ENCODE data around the gene TENM3. TPM values are rescaled to one million over a fixed set of nuclear protein-coding genes. Genes with fewer than 3 reads are reported as not detected.

The TENM3 gene
- total and polyA plus RNA-seq, 3 donors from 2014 or later: 10.9 to 42.7 (median 42.2) TPM

DNA sequence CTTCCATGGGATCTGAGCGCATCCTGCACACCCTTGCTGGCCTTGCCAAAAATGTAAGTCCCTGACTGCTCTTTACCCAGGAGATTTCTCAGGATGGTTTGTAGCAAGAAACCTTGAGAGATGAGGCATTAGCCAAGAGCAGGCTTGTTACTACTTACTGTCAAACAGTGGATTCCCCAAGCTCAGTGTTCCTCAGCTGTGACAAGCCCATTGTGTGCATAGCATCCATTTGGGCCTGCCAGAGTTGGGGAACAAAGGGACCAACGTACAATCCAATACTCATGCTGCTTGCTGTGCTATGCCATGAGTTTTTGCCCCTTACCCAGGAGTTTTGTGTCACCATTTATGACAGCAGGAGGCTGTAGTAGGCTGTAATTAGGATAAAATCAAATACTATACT is 267.6 kb downstream of the TENM3 start:
- Histone ChIP-seq H3K4me3 (no peak overlapping the region), H3K36me3 (ENCODE audit: low read depth, missing control alignments) (no peaks in the 10 kb centered on the region), H3K27me3 (no peaks in the 10 kb centered on the region), H3K27ac (no peak overlapping the region), H3K9me3 (no peaks in the 10 kb centered on the region), H3K4me1 (no peaks in the 10 kb centered on the region)
- TF ChIP-seq, protein P1, sequence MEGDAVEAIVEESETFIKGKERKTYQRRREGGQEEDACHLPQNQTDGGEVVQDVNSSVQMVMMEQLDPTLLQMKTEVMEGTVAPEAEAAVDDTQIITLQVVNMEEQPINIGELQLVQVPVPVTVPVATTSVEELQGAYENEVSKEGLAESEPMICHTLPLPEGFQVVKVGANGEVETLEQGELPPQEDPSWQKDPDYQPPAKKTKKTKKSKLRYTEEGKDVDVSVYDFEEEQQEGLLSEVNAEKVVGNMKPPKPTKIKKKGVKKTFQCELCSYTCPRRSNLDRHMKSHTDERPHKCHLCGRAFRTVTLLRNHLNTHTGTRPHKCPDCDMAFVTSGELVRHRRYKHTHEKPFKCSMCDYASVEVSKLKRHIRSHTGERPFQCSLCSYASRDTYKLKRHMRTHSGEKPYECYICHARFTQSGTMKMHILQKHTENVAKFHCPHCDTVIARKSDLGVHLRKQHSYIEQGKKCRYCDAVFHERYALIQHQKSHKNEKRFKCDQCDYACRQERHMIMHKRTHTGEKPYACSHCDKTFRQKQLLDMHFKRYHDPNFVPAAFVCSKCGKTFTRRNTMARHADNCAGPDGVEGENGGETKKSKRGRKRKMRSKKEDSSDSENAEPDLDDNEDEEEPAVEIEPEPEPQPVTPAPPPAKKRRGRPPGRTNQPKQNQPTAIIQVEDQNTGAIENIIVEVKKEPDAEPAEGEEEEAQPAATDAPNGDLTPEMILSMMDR (IDR thresholded peaks at IDR 0.05): no peak
- no peak for TF ChIP-seq POLR2A (IDR thresholded peaks at IDR 0.05)
- WGBS, 2 donors: 89 to 95% methylated on average over 2 of the region's 2 CpGs
- intact Hi-C loops (cut with DNase I; ENCODE audit: low total_unique reads): no loop called here
- DNase-seq: no peak

DNA sequence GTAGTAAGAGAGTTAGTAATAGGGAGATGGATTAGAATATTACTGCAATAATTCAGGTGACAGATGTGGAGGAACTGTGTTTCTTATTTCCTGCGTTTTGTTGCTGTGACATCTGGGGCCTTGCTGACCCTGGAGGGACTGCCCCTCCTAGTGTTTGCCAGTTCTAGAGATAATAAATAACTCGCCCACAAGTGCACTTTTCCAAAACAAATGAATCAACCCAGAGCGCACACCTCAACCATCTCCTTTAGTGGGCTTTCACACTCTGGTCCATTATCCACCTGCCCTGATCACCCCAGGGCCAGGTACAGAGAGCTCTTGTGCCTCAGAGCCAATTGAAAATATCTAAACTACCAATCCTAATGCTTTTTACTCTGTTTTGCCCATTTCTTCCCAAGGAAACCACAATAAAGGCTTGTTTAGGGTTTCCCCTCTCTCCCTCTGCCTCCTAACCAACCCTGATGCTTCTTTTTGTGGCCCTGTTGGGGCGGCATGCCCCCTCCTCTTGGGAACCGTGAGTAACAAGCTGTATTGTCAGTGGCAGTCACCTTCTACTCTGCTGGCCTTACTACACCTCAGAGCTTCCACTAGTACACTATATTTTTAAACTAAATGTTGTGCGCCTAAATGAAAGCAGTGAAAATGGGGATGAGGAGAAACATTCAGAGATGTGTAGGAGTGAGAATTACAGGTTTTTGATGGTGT is 270.5 kb downstream of the TENM3 start:
- no peaks in the 10 kb centered on the region for H3K36me3 ChIP-seq (ENCODE audit: low read depth, missing control alignments)
- no peaks in the 10 kb centered on the region for H3K4me1 ChIP-seq
- TF ChIP-seq POLR2A (IDR thresholded peaks at IDR 0.05): no peak
- TF ChIP-seq, protein P1 (IDR thresholded peaks at IDR 0.05): no peak
- WGBS, 2 donors: 77 to 82% methylated on average over 6 of the region's 6 CpGs
- H3K4me3 ChIP-seq: no peak overlapping the region
- H3K27me3 ChIP-seq: no peaks in the 10 kb centered on the region
- intact Hi-C loops (cut with DNase I; ENCODE audit: low total_unique reads): no loop called here
- no peaks in the 10 kb centered on the region for H3K9me3 ChIP-seq
- H3K27ac ChIP-seq: no peak overlapping the region
- DNase-seq: no peak

- no peak overlapping the region for H3K27ac ChIP-seq
- WGBS, 2 donors: 40 to 50% methylated on average over 1 of the region's 1 CpG
These were observed 275.2 kb downstream of the TENM3 start for GRCh38 chr4:182518421-182518820.

GRCh38 chr4:182519528-182519927 is 276.3 kb downstream of the TENM3 start:
- no peak for DNase-seq
- Histone ChIP-seq H3K27me3 (no peaks in the 10 kb centered on the region), H3K27ac (no peak overlapping the region), H3K36me3 (ENCODE audit: low read depth, missing control alignments) (no peaks in the 10 kb centered on the region), H3K4me3 (no peak overlapping the region), H3K4me1 (no peaks in the 10 kb centered on the region), H3K9me3 (no peaks in the 10 kb centered on the region)
- WGBS, 2 donors: 73 to 85% methylated on average over 2 of the region's 2 CpGs
- intact Hi-C loops (cut with DNase I; ENCODE audit: low total_unique reads): no loop called here
- no peak for TF ChIP-seq POLR2A (IDR thresholded peaks at IDR 0.05)
- TF ChIP-seq, protein P1 (IDR thresholded peaks at IDR 0.05): no peak

More at GRCh38 chr4:182518421-182518820, 275.2 kb downstream of the TENM3 start:
- TF ChIP-seq, protein P1 (IDR thresholded peaks at IDR 0.05): no peak
- TF ChIP-seq POLR2A (IDR thresholded peaks at IDR 0.05): no peak
- Histone ChIP-seq H3K4me1 (no peaks in the 10 kb centered on the region), H3K36me3 (ENCODE audit: low read depth, missing control alignments) (no peaks in the 10 kb centered on the region), H3K9me3 (no peaks in the 10 kb centered on the region), H3K4me3 (no peak overlapping the region), H3K27me3 (no peaks in the 10 kb centered on the region)
- intact Hi-C loops (cut with DNase I; ENCODE audit: low total_unique reads): no loop called here
- no peak for DNase-seq

- TF ChIP-seq, protein P1 (IDR thresholded peaks at IDR 0.05): no peak
- TF ChIP-seq POLR2A (IDR thresholded peaks at IDR 0.05): no peak
- H3K27me3 ChIP-seq: no peaks in the 10 kb centered on the region
These were observed 277.8 kb downstream of the TENM3 start for GRCh38 chr4:182521011-182521410.

More at GRCh38 chr4:182521011-182521410, 277.8 kb downstream of the TENM3 start:
- DNase-seq: no peak
- Histone ChIP-seq H3K36me3 (ENCODE audit: low read depth, missing control alignments) (no peaks in the 10 kb centered on the region), H3K27ac (no peak overlapping the region), H3K4me3 (no peak overlapping the region), H3K4me1 (no peaks in the 10 kb centered on the region), H3K9me3 (no peaks in the 10 kb centered on the region)
- intact Hi-C loops (cut with DNase I; ENCODE audit: low total_unique reads): no loop called here
- 63 to 74% methylated on average over 1 of the region's 1 CpG for WGBS, 2 donors

All from testis (tissue), 3 donors.